Astrocyte of the hippocampus (primary cell): ENCODE measurements around the gene TGFBI.

ENCODE experiments used
- DNase-seq: peaks from one replicate; pipeline ENCODE4 v3.0.0; 2011; ENCODE audit warnings: low read depth, low spot score

Gene TGFBI

GRCh38 chr5:136063778-136064465, 35.1 kb downstream of the TGFBI start:
- DNase-seq, result no peak

- no peak for DNase-seq
These were observed 35.7 kb downstream of the TGFBI start for GRCh38 chr5:136064510-136064909.

- DNase-seq, result no peak
These were observed 36.8 kb downstream of the TGFBI start for GRCh38 chr5:136065588-136065987.

GRCh38 chr5:136066661-136067271, 38.0 kb downstream of the TGFBI start:
- DNase-seq, result no peak

GRCh38 chr5:136067422-136067821, 38.6 kb downstream of the TGFBI start:
- no peak for DNase-seq

GRCh38 chr5:136070486-136071285, 41.9 kb downstream of the TGFBI start:
- DNase-seq, result no peak

- no peak for DNase-seq
These were observed 45.1 kb downstream of the TGFBI start for GRCh38 chr5:136073714-136074529.

- DNase-seq, result no peak
These were observed 46.7 kb downstream of the TGFBI start for GRCh38 chr5:136075466-136075891.

GRCh38 chr5:136076067-136076466, 47.3 kb downstream of the TGFBI start:
- no peak for DNase-seq

GRCh38 chr5:136076881-136077445, 48.2 kb downstream of the TGFBI start:
- no peak for DNase-seq

- DNase-seq, result peak; percentile 41
These were observed 50.6 kb downstream of the TGFBI start for GRCh38 chr5:136079195-136079985.

GRCh38 chr5:136080113-136080482, 51.3 kb downstream of the TGFBI start:
- DNase-seq, result peak; percentile 37

- peak; percentile 93 for DNase-seq
These were observed 51.9 kb downstream of the TGFBI start for GRCh38 chr5:136080483-136081216.

GRCh38 chr5:136081217-136081591, 52.4 kb downstream of the TGFBI start:
- DNase-seq, result no peak

- peak; percentile 88 for DNase-seq
These were observed 53.8 kb downstream of the TGFBI start for GRCh38 chr5:136082390-136083193.

GRCh38 chr5:136084698-136085097, 55.9 kb downstream of the TGFBI start:
- no peak for DNase-seq

GRCh38 chr5:136086783-136087566, 58.2 kb downstream of the TGFBI start:
- no peak for DNase-seq
